Measurements from ENCODE around the gene EBP.
A peak's percentile ranks its signal among the peaks of the same experiment; 100 is the strongest.

The EBP gene

DNA sequence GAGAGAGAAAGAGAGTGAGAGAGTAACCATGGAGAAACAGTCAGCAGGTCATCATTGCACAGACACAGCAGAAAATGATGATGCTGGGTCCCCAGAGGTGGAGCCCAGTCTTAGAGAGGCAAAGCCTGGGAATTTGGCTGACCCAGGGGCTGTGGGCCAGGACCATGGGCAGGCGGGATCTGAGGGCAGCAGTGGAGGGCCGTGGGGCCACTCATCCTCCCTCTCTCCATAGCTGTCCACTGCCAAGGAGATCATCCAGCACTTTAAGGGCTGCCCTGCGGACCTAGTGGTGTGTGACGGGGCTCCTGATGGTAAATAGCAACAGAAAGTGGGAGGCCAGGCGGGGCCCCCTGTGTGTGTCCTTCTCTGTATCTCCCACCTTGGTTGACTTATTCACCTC is 42.8 kb upstream of the EBP start:
- no peak for TF ChIP-seq CTCF (IDR thresholded peaks at IDR 0.05; ENCODE audit: insufficient read depth, low read length, missing control alignments)
- ChIA-PET POLR2A (no interaction called here), CTCF (no interaction called here)
- no peak for DNase-seq (ENCODE audit: low read depth, low spot score)
- no peak overlapping the region for H3K4me3 ChIP-seq (ENCODE audit: low read depth, low read length)

DNA sequence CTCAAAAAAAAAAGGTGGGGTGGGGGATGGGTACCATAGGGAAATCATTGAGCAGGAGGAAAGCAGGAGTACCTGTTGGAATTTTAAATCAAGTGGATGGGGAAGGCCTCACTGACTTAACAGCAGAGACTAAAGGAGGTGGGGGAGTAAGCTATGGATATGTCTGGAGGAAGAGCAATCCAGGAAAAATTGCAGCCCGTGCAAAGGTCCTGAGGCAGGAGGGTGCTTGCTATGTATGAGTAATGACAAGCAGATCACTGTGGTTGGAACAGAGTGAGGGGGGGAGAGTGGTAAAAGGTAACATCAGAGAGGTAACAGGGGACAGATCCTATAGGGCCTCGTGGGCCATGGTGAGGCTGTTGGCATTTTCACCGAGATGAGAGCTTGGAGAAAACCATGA is 41.5 kb upstream of the EBP start:
- no peak overlapping the region for H3K4me3 ChIP-seq (ENCODE audit: low read depth, low read length)
- POLR2A ChIA-PET, result no interaction called here
- no peak for DNase-seq (ENCODE audit: low read depth, low spot score)
- CTCF ChIA-PET, result interaction anchor here (1.2 kb wide), 1 partner anchor 10 kb away, joined by 3 read pairs; no protein-coding TSS in a partner anchor
- no peak for TF ChIP-seq CTCF (IDR thresholded peaks at IDR 0.05; ENCODE audit: insufficient read depth, low read length, missing control alignments)

- CTCF ChIA-PET, result interaction anchor here (1.2 kb wide), 1 partner anchor 10 kb away, joined by 3 read pairs; no protein-coding TSS in a partner anchor
- TF ChIP-seq CTCF (IDR thresholded peaks at IDR 0.05; ENCODE audit: insufficient read depth, low read length, missing control alignments), result no peak
- no peak overlapping the region for H3K4me3 ChIP-seq (ENCODE audit: low read depth, low read length)
- no peak for DNase-seq (ENCODE audit: low read depth, low spot score)
- POLR2A ChIA-PET, result no interaction called here
Observed at GRCh38 chrX:48480583-48480982, 41.0 kb upstream of the EBP start.

GRCh38 chrX:48482526-48482925 is 39.1 kb upstream of the EBP start:
- CTCF ChIA-PET, result no interaction called here
- DNase-seq (ENCODE audit: low read depth, low spot score), result no peak
- no peak overlapping the region for H3K4me3 ChIP-seq (ENCODE audit: low read depth, low read length)
- POLR2A ChIA-PET, result no interaction called here
- TF ChIP-seq CTCF (IDR thresholded peaks at IDR 0.05; ENCODE audit: insufficient read depth, low read length, missing control alignments), result no peak

- no peak for TF ChIP-seq CTCF (IDR thresholded peaks at IDR 0.05; ENCODE audit: insufficient read depth, low read length, missing control alignments)
- POLR2A ChIA-PET, result interaction anchor here (1.2 kb wide), 1 partner anchor 13 kb away, joined by 5 read pairs; no protein-coding TSS in a partner anchor
- CTCF ChIA-PET, result no interaction called here
- peak; percentile 85 for DNase-seq (ENCODE audit: low read depth, low spot score)
- no peak overlapping the region for H3K4me3 ChIP-seq (ENCODE audit: low read depth, low read length)
Observed at GRCh38 chrX:48487362-48487798, 34.2 kb upstream of the EBP start.

- no peak overlapping the region for H3K4me3 ChIP-seq (ENCODE audit: low read depth, low read length)
- ChIA-PET POLR2A (no interaction called here), CTCF (no interaction called here)
- no peak for DNase-seq (ENCODE audit: low read depth, low spot score)
- TF ChIP-seq CTCF (IDR thresholded peaks at IDR 0.05; ENCODE audit: insufficient read depth, low read length, missing control alignments), result no peak
Observed at GRCh38 chrX:48488034-48488433, 33.6 kb upstream of the EBP start.
